Esophagus (tissue), 2 donors: ENCODE data around the gene CTSW. TPM values are rescaled to one million over a fixed set of nuclear protein-coding genes. Genes with fewer than 3 reads are reported as not detected.
A peak's percentile ranks its signal among the peaks of the same experiment; 100 is the strongest.

Source experiments
- H3K27ac ChIP-seq, 2 donors: one replicate each; pipeline ENCODE4 v1.5.1; 2013; ENCODE audit warnings: low read depth in 2 of 2, mild to moderate bottlenecking in 2 of 2, inconsistent platforms in 1 of 2, low read length in 1 of 2, moderate library complexity in 1 of 2
- H3K27me3 ChIP-seq, 2 donors: one replicate each; pipeline ENCODE4 v1.6.1; 2013; ENCODE audit warnings: low read length in 2 of 2, control low read depth in 1 of 2, mild to moderate bottlenecking in 1 of 2; ENCODE audit not compliant: insufficient read depth in 2 of 2, control insufficient read depth in 1 of 2
- H3K36me3 ChIP-seq, 2 donors: one replicate each; pipeline ENCODE4 v1.6.1; 2013; ENCODE audit warnings: low read length in 1 of 2; ENCODE audit not compliant: control insufficient read depth in 2 of 2, insufficient read depth in 2 of 2
- H3K4me1 ChIP-seq, 2 donors: one replicate each; pipeline ENCODE4 v1.6.1; 2013; ENCODE audit warnings: low read length in 1 of 2; ENCODE audit not compliant: control insufficient read depth in 2 of 2, insufficient read depth in 2 of 2
- H3K4me3 ChIP-seq, 2 donors: one replicate each; pipeline ENCODE4 v1.5.1; 2013; ENCODE audit warnings: low read length in 2 of 2, mild to moderate bottlenecking in 2 of 2, low read depth in 1 of 2, moderate library complexity in 1 of 2
- H3K9me3 ChIP-seq, 2 donors: one replicate each; pipeline ENCODE4 v1.6.1; 2013; ENCODE audit warnings: mild to moderate bottlenecking in 2 of 2, low read depth in 1 of 2, low read length in 1 of 2, moderate library complexity in 1 of 2; ENCODE audit not compliant: control insufficient read depth in 2 of 2, insufficient read depth in 1 of 2
- WGBS, 2 donors: extraction: QIAGEN DNeasy Blood & Tissue Kit; methylation state at CpG; one replicate each; pipeline ENCODE4 v1.1.7; 2013; 5-methylcytosine and 5-hydroxymethylcytosine counted together
- polyA plus RNA-seq, 2 donors: library from polyadenylated mRNA; stranded (reverse); fragments of 200-250 nt; gene quantifications; one replicate each; pipeline ENCODE4 v1.2.3, GENCODE V29; 2013
- donor health status: healthy with polysubstance abuse.
- donor health status: Bipolar disorder and iron deficiency.

CTSW gene
- polyA plus RNA-seq, 2 donors = 1.3 to 1.7 TPM

GRCh38 chr11:65854852-65855837 is 24.5 kb upstream of the CTSW start:
- Histone ChIP-seq H3K4me1 (peaks cover 4% of the 10 kb centered on the region in 2 donors), H3K27ac (no peak overlapping the region), H3K27me3 (no peaks in the 10 kb centered on the region), H3K9me3 (peaks cover 0 to 3% of the 10 kb centered on the region in 2 donors), H3K4me3 (no peak overlapping the region), H3K36me3 (peaks cover 23 to 45% of the 10 kb centered on the region in 2 donors)
- WGBS, 2 donors = 73 to 75% methylated on average over 15 of the region's 15 CpGs

GRCh38 chr11:65855927-65856363 is 23.7 kb upstream of the CTSW start:
- Histone ChIP-seq H3K27ac (no peak overlapping the region), H3K36me3 (peaks cover 23 to 45% of the 10 kb centered on the region in 2 donors)
- 80 to 85% methylated on average over 15 of the region's 15 CpGs for WGBS, 2 donors

GRCh38 chr11:65856689-65857499 is 22.7 kb upstream of the CTSW start:
- peaks cover 4 to 13% of the 10 kb centered on the region in 2 donors for H3K4me1 ChIP-seq
- WGBS, 2 donors = 1 to 2% methylated on average over 49 to 57 of the region's 57 CpGs
- peak overlapping the region; percentile 93 to 98 for H3K27ac ChIP-seq
- no peaks in the 10 kb centered on the region for H3K9me3 ChIP-seq
- no peaks in the 10 kb centered on the region for H3K27me3 ChIP-seq
- peaks cover 23 to 40% of the 10 kb centered on the region in 2 donors for H3K36me3 ChIP-seq
- peak overlapping the region; percentile 80 to 99 for H3K4me3 ChIP-seq

More at GRCh38 chr11:65855927-65856363, 23.7 kb upstream of the CTSW start:
- H3K4me1 ChIP-seq = peaks cover 4 to 5% of the 10 kb centered on the region in 2 donors
- peak overlapping the region in 1 of 2 donors; percentile 80 for H3K4me3 ChIP-seq
- H3K27me3 ChIP-seq = no peaks in the 10 kb centered on the region
- H3K9me3 ChIP-seq = peaks cover 0 to 3% of the 10 kb centered on the region in 2 donors

DNA sequence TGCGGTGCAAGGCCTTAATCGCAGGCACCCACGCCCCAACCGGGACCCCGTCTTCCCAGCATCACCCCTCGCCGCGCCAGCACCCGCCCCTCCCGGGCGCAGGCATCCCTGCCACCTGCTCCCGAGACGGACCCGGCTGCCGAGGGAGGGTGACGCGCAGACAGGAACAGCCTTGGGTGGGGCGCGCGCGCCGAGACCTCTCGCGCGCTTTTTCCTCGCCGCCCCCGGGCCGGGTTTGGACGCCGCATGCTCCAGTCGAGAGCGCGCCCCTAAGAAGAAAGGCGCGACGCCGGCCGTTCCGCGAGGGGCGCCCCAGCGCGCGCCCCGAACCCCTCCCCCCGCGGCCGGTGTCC is 22.2 kb upstream of the CTSW start:
- 1% methylated on average over 33 to 49 of the region's 49 CpGs for WGBS, 2 donors
- Histone ChIP-seq H3K36me3 (peaks cover 23 to 35% of the 10 kb centered on the region in 2 donors), H3K27me3 (no peaks in the 10 kb centered on the region), H3K9me3 (no peaks in the 10 kb centered on the region), H3K4me3 (peak overlapping the region; percentile 80 to 99), H3K4me1 (peaks cover 4 to 14% of the 10 kb centered on the region in 2 donors), H3K27ac (peak overlapping the region; percentile 93 to 98)

- 0 to 1% methylated on average over 87 to 92 of the region's 92 CpGs for WGBS, 2 donors
- peak within 1 kb of the TSS; percentile 80 to 99 for H3K4me3 ChIP-seq
- peaks cover 23 to 33% of the 10 kb centered on the region in 2 donors for H3K36me3 ChIP-seq
- no peaks in the 10 kb centered on the region for H3K9me3 ChIP-seq
- peaks cover 4 to 14% of the 10 kb centered on the region in 2 donors for H3K4me1 ChIP-seq
- H3K27ac ChIP-seq = peak within 1 kb of the TSS; percentile 98
- H3K27me3 ChIP-seq = no peaks in the 10 kb centered on the region
Observed at GRCh38 chr11:65857853-65858680, 21.6 kb upstream of the CTSW start, which contains the start of gene CFL1. CFL1 (minus strand) TSS chr11:65858180; CDS start chr11:65858099, 81 bp downstream.

GRCh38 chr11:65858681-65859087 is 21.0 kb upstream of the CTSW start:
- Histone ChIP-seq H3K36me3 (peaks cover 21 to 33% of the 10 kb centered on the region in 2 donors), H3K27ac (peak overlapping the region; percentile 97 to 98), H3K9me3 (no peaks in the 10 kb centered on the region), H3K4me1 (peaks cover 4 to 14% of the 10 kb centered on the region in 2 donors), H3K4me3 (peak overlapping the region; percentile 64 to 90), H3K27me3 (no peaks in the 10 kb centered on the region)
- 0 to 1% methylated on average over 10 of the region's 10 CpGs for WGBS, 2 donors

GRCh38 chr11:65859095-65859811 is 20.4 kb upstream of the CTSW start:
- H3K27me3 ChIP-seq = no peaks in the 10 kb centered on the region
- peaks cover 4 to 14% of the 10 kb centered on the region in 2 donors for H3K4me1 ChIP-seq
- H3K36me3 ChIP-seq = peaks cover 17 to 34% of the 10 kb centered on the region in 2 donors
- peak overlapping the region; percentile 97 to 98 for H3K27ac ChIP-seq
- H3K4me3 ChIP-seq = peak overlapping the region; percentile 64 to 90
- H3K9me3 ChIP-seq = no peaks in the 10 kb centered on the region
- WGBS, 2 donors = 0 to 1% methylated on average over 46 of the region's 46 CpGs

DNA sequence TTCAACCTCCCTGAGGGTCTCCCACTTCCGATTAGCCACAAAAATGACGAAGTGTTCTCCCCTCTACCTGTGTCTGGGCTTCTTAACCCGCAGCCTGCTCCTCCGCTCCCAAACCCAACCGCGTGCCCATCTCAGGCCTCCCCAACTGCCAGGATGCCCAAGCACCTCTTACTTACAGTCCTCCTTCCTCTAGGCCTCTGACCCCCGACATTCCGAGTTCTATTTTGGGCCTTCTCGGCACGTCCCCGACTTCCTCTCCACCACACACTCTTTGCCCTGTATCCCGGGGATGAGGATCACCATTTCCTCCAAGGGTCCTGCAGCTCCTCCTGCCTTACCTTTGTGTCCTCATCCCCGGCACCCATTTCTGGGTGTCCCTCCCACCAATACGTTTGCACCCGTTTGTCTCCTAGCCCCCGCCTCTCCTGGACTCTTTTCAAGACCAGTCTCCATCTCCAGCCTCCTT is 19.8 kb upstream of the CTSW start:
- peaks cover 11 to 35% of the 10 kb centered on the region in 2 donors for H3K36me3 ChIP-seq
- peak overlapping the region; percentile 97 to 98 for H3K27ac ChIP-seq
- H3K27me3 ChIP-seq = no peaks in the 10 kb centered on the region
- peak overlapping the region; percentile 64 to 90 for H3K4me3 ChIP-seq
- H3K4me1 ChIP-seq = peaks cover 4 to 14% of the 10 kb centered on the region in 2 donors
- 1 to 2% methylated on average over 16 of the region's 16 CpGs for WGBS, 2 donors
- no peaks in the 10 kb centered on the region for H3K9me3 ChIP-seq
